ENCODE measurements around the gene KIDINS220.

DNA sequence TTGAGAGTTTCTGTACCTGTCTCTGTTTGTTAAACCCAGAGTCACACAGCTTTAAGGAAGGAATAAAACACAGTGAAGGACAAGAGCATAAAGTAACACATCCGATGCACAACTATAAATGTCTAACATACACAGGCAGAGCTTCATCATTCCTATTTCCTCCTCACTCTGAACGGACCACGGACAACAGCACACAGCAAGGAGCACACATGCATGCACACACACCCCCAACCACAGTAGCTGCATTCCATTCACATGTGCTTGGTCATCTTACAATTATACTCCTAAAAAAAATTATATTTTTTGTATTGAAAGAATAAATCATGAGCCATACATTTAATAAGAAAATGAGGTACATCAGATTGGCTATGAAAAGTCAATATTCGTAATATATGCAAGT is 97.3 kb downstream of the KIDINS220 start:
- TF ChIP-seq GATA3 (IDR thresholded peaks at IDR 0.05; ENCODE audit: low read depth, low read length) (no peak), GATA2 (IDR thresholded peaks at IDR 0.05; ENCODE audit: low read depth, low read length) (no peak)
